Gastroesophageal sphincter (tissue), 3 donors: ENCODE measurements around the gene PRDM16.

ENCODE experiments used
- CTCF ChIP-seq, 4 experiments: fragments of 200-600 bp in 2 of 4; fragments of 450-650 bp in 2 of 4; sonication (generic) in 1 of 4; IDR thresholded peaks; one replicate each; pipeline ENCODE4 v1.5.1; 2017 to 2019; ENCODE audit warnings: antibody characterized with exemption in 4 of 4, mild to moderate bottlenecking in 2 of 4, moderate library complexity in 2 of 4
- POLR2A ChIP-seq, 2 donors: fragments of 450-650 bp; IDR thresholded peaks; one replicate each; pipeline ENCODE4 v1.6.1; 2017; ENCODE audit warnings: antibody characterized with exemption in 2 of 2, mild to moderate bottlenecking in 2 of 2, moderate library complexity in 1 of 2

DNA sequence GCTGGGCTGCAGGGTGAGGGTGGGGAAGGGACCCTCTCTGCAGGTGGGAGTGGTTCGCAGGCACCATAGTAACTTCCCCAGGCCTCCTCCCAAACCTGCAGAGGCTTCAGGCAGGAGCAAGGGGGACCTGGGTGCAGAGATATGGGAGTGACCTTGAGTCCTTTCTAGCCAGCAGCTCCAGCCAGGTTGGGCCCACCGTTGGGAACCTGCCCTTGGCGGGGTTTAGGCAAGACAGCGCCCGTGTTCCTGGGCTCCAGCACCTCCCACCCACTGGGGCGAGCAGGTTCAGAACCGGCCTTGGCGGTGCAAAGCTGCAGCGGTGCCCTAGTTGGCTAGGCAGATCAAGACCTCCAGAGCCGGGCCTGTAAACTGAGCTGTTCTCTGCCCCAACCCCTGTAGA is 2.2 kb upstream of the PRDM16 start:
- no peak for TF ChIP-seq CTCF (IDR thresholded peaks at IDR 0.05)
- no peak for TF ChIP-seq POLR2A (IDR thresholded peaks at IDR 0.05)
